Neural crest cell (in vitro differentiated cells): ENCODE data around the gene POLR1E. TPM values are rescaled to one million over a fixed set of nuclear protein-coding genes. Genes with fewer than 3 reads are reported as not detected.
"Not testable (repeated sequence)": the region's sequence is repeated elsewhere in the genome, so short reads cannot be mapped to it uniquely, and the experiment has no call there.

Experiments
- DNase-seq: peaks from one replicate; pipeline ENCODE4 v3.0.0; 2021; ENCODE audit warnings: low read depth, mixed read lengths, low spot score
- H3K27ac Mint-ChIP-seq: one replicate; pipeline ENCODE4 v1.8.0; 2021; ENCODE audit warnings: mild to moderate bottlenecking, mixed read lengths; ENCODE audit not compliant: unreplicated experiment
- H3K27me3 Mint-ChIP-seq: 2 replicates; pipeline ENCODE4 v1.8.0; 2021; ENCODE audit warnings: low read depth, mild to moderate bottlenecking, mixed read lengths
- H3K36me3 Mint-ChIP-seq: 2 replicates; pipeline ENCODE4 v1.8.0; 2021; ENCODE audit warnings: low read depth, mild to moderate bottlenecking, mixed read lengths
- H3K4me1 Mint-ChIP-seq: 2 replicates; pipeline ENCODE4 v1.8.0; 2021; ENCODE audit warnings: mixed read lengths
- H3K4me3 Mint-ChIP-seq: one replicate; pipeline ENCODE4 v1.8.0; 2021; ENCODE audit warnings: mild to moderate bottlenecking, mixed read lengths
- H3K9me3 Mint-ChIP-seq: 2 replicates; pipeline ENCODE4 v1.8.0; 2021; ENCODE audit warnings: mixed read lengths
- CTCF ChIP-seq: fragments of 200-600 bp; sonication (generic); conservative IDR thresholded peaks from 2 replicates; pipeline ENCODE4 v1.5.0; 2021; ENCODE audit warnings: antibody characterized with exemption, mild to moderate bottlenecking
- total RNA-seq: library from RNA; stranded (reverse); gene quantifications from 2 replicates; pipeline ENCODE4 v1.2.1, GENCODE V29; 2021

The POLR1E gene
- total RNA-seq, 1 donor from 2014 or later, result 46.4 TPM

GRCh38 chr9:37507566-37508134, 21.9 kb downstream of the POLR1E start:
- Mint-ChIP-seq H3K4me3 (no peak overlapping the region), H3K9me3 (no peaks in the 10 kb centered on the region), H3K27ac (no peak overlapping the region), H3K27me3 (no peaks in the 10 kb centered on the region), H3K4me1 (no peaks in the 10 kb centered on the region), H3K36me3 (peaks cover 9% of the 10 kb centered on the region)
- no peak for TF ChIP-seq CTCF
- DNase-seq, result no peak

- Mint-ChIP-seq H3K36me3 (peaks cover 8% of the 10 kb centered on the region), H3K9me3 (no peaks in the 10 kb centered on the region), H3K27ac (peak overlapping the region; percentile 46), H3K4me3 (peak overlapping the region; percentile 44), H3K27me3 (no peaks in the 10 kb centered on the region), H3K4me1 (no peaks in the 10 kb centered on the region)
- no peak for TF ChIP-seq CTCF
- no peak for DNase-seq
Measured at GRCh38 chr9:37508135-37508833, 22.5 kb downstream of the POLR1E start.

GRCh38 chr9:37508834-37509206, 23.1 kb downstream of the POLR1E start:
- no peak for TF ChIP-seq CTCF
- no peaks in the 10 kb centered on the region for H3K4me1 Mint-ChIP-seq
- peak overlapping the region; percentile 44 for H3K4me3 Mint-ChIP-seq
- no peaks in the 10 kb centered on the region for H3K27me3 Mint-ChIP-seq
- no peak for DNase-seq
- H3K27ac Mint-ChIP-seq, result peak overlapping the region; percentile 46
- peaks cover 8% of the 10 kb centered on the region for H3K36me3 Mint-ChIP-seq
- no peaks in the 10 kb centered on the region for H3K9me3 Mint-ChIP-seq

- Mint-ChIP-seq H3K9me3 (no peaks in the 10 kb centered on the region), H3K27me3 (no peaks in the 10 kb centered on the region), H3K4me3 (no peak overlapping the region), H3K27ac (no peak overlapping the region), H3K4me1 (no peaks in the 10 kb centered on the region), H3K36me3 (peaks cover 5% of the 10 kb centered on the region)
- no peak for TF ChIP-seq CTCF
- DNase-seq, result no peak
Measured at GRCh38 chr9:37509536-37509935, 23.8 kb downstream of the POLR1E start.

- not testable (repeated sequence) for H3K27ac Mint-ChIP-seq, H3K9me3 Mint-ChIP-seq, H3K36me3 Mint-ChIP-seq, H3K27me3 Mint-ChIP-seq, DNase-seq, H3K4me1 Mint-ChIP-seq, H3K4me3 Mint-ChIP-seq
Measured at GRCh38 chr9:37510053-37510452, 24.3 kb downstream of the POLR1E start.
